Suppressor macrophage treated with lipopolysaccharide for 4 hours (primary cell): Measurements from ENCODE around the gene ZFPM1.

Experiments
- DNase-seq: peaks from one replicate; pipeline ENCODE4 v3.0.0-alpha.2; 2020

Gene ZFPM1

DNA sequence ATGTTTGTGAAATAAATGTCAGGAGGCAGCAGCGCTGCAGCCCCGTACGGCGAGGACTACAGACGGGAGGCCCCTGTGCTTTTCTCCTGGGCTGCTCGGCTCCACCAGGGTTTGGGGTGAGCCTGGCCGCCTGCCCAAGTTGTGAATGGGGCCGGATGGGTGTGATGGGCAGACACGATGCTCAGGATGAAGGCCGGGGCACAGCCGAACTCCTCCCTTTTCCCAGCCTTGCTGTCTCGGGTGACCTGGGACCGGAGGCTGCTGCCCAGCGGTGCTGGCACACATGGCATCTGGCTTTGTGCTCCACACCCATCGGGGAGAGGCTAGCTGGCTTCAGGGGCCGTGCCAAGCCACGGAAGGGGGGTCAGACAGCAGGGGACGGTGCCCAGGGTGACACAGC, 34.2 kb upstream of the ZFPM1 start:
- no peak for DNase-seq

DNA sequence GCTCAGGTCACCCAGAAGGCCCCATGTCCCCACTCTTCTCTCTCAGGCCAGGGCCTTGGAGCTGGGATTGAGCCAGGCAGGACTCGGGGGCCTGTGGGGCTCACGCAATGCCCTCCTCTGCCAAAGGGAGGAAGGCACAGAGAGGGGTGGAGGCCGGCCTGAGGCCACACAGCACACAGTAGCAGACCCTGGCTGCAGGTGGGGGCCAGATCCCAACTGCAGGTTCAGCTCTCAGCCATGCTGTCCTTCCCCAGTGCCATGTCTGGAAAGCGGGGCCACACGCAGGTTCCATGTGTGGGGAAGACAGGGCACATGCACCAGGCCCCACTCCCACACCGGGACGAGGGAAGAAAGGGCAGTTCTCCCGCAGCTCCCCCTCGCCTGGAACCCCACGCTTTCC, 33.3 kb upstream of the ZFPM1 start:
- DNase-seq: no peak

DNA sequence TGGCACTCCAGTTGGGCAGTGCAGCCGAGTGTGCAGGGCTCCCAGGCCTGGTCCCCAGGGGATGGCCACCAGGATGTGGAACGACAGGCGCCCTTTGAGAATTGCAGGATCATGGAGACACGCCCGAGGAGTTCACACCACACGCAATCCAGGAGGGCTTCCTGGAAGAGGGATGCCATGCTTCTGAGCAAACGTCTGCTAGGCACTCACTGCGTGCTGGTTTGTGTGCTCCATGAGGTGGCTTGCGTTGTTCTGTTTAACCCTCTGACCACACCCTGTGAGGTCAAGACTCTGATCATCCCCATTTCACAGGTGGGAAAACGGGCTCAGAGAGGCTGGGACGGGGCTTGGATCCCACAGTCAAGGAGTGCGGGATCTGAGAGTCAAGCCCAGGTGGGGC, 32.6 kb upstream of the ZFPM1 start:
- DNase-seq: no peak

DNA sequence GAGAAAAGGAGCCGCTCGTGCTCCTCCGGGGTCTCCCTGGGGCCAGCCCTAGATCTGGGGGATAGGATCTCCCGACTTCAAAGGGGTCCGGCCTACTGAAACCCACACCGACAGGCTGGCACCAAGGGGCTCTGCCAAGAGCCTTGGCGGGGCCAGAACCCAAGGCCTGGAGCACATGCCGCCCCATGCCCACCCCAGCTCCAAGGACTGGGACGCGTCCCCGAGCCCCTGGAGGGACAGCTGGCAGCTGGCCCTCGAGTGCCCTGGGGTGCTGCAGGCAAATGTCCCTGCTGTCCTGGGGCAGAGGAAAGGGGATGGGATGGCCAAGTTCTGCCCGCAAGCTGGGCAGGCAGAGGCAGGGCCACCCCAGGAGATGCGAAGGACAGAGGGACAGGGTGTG, 31.8 kb upstream of the ZFPM1 start:
- no peak for DNase-seq

DNA sequence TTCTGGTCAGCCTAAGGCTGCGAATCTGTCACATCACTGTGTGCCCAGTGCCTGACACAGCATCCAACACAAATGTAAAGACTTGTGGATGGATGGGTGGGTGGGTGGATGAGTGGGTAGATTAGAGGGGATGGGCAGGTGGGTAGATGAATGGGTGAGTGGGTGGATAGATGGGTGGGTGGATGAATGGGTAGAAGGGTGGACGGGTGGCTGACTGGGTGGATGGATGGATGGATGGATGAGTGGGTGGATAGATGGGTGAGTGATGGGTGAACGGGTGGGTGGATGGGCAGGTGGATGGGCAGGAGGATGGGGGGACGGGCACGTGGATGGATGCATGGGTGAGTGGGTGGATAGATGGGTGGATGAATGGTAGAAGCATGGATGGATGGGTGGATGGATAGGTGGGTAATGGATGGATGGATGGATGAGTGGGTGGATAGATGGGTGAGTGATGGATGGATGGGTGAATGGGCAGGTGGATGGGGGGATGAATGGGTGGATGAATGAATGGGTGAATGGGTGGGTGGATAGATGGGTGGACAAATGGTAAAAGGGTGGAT, 31.1 kb upstream of the ZFPM1 start:
- no peak for DNase-seq

DNA sequence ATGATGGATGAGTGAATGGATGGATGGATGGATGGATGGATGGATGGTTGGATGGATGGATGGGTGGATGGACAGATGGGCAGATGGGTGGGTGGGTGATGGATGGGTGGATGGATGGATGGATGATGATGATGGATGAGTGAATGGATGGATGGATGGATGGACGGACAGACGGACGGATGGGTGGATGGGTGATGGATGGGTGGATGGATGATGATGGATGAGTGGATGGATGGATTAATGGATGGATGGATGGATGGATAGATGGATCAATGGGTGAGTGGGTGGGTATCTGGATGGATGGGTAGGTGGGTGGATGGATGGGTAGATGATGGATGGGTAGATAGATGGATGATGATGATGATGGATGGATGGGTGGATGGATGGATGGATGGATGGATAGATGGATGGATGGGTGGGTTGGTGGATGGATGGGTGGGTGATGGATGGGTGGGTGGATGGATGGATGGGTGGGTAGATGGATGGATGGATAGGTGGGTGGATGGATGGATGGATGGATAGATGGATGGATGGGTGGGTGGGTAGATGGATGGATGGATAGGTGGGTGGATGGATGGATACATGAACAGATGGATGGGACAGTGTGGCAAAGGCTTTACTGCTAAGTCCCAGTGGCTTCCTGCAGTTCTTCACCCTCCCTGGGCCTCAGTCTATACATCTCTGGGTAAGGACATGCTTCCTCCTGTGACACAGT, 30.2 kb upstream of the ZFPM1 start:
- DNase-seq: no peak

DNA sequence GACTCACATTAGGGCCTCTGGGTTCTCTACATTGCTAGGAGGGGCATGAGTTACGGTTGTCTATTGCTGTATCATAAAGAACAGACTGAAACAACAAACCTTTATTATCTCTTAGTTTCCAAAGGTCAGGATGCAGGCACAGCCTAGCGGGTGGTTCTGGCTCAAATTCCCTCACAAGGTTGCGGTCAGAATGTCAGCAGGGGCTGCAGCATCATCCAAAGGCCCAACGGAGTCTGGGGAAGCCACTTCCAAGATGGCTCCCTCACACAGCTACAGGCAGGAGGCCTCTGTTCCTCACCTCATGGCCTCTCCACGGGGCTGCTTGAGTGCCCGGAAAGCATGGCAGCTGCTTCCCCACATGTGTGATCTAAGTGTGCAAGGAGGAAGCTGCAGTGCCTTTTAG, 29.6 kb upstream of the ZFPM1 start:
- DNase-seq: no peak

DNA sequence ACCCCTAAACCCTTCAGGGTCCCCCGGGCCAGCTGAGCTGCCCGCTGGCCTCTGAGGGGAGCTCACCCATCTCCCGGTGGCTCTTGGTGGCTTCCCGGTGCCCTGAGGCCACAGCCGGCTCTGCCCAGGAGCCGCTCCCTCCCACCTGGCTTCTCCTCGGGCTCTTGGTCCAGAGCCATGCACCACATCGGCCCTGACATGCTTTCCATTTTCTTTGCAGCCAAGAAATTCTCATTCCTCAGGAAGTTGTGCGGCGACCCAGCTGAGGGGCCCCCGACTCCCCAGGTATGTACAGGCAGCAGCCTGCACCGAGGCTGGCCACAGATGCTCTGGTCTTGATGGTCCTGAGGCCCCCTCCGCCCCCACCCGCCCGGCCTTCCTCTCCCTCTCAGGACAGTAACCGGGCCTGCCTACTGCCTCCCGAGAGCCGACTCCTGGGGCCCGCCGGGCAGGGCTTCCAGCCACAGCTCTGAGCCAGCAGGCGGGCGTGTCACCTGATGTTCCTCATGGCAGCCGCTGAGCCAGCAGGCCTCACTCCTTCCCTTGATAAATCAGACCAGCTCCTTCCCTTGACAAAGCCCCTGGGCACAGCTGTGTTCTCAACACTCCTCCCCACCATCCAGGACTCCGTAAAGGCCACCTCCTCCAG, 28.4 kb upstream of the ZFPM1 start:
- no peak for DNase-seq

DNA sequence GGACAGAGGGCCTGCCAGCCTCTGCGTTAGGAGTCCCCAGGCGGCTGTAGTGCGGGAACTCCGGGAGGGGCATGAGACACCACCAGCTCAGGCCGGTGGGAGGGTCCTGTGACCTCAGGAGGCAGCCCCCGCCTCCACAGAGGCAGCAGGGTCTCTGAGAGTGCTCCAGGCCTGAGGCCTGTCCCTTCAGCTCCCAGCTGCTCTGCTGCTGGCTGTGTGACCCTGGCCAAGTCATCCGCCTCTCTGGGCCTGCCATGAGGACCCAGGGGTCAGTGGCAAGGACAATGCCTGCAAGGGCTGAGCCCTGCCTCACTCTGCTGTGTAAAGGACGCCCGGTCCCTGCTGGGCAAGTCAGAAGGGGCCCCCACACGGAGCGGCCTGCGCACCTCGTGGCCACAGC, 27.1 kb upstream of the ZFPM1 start:
- no peak for DNase-seq

DNA sequence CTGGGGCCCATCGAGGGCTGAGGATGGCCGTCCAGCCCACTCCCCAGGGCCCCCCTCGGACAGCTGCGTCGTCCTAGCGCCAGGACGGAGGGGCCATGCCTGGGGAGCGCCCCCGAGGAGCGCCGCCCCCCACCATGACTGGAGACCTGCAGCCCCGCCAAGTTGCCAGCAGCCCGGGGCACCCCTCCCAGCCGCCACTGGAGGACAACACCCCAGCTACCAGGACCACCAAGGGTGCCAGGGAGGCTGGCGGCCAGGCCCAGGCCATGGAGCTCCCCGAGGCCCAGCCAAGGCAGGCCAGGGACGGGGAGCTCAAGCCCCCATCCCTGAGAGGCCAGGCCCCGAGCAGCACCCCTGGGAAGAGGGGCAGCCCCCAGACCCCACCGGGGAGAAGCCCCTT, 25.7 kb upstream of the ZFPM1 start:
- no peak for DNase-seq

DNA sequence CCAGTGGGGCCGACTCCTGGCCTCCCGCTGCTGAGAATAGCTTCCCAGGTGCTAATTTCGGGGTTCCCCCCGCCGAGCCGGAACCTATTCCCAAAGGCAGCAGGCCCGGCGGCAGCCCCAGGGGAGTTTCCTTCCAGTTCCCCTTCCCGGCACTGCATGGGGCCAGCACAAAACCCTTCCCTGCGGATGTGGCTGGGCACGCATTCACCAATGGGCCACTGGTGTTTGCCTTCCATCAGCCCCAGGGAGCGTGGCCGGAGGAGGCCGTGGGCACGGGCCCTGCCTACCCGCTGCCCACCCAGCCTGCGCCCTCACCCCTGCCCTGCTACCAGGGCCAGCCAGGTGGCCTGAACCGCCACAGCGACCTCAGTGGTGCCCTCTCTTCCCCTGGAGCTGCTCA, 24.9 kb upstream of the ZFPM1 start:
- no peak for DNase-seq

DNA sequence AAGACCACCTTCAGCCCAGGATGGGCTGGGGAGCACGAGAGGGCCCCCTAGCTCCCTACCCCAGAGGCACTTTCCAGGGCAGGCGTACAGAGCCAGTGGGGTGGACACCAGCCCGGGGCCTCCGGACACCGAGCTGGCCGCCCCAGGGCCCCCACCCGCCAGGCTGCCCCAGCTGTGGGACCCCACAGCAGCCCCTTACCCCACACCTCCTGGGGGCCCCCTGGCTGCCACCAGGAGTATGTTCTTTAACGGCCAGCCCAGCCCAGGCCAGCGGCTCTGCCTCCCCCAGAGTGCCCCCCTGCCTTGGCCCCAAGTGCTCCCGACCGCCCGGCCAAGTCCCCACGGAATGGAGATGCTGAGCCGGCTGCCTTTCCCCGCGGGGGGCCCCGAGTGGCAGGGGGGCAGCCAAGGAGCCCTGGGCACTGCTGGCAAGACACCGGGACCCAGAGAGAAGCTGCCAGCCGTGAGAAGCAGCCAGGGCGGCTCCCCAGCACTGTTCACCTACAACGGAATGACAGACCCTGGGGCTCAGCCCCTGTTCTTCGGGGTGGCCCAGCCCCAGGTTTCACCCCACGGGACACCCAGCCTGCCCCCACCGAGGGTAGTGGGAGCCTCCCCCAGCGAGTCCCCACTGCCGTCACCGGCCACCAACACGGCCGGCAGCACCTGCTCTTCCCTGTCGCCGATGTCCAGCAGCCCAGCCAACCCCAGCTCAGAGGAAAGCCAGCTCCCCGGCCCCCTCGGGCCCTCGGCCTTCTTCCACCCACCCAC, 24.3 kb upstream of the ZFPM1 start:
- no peak for DNase-seq

DNA sequence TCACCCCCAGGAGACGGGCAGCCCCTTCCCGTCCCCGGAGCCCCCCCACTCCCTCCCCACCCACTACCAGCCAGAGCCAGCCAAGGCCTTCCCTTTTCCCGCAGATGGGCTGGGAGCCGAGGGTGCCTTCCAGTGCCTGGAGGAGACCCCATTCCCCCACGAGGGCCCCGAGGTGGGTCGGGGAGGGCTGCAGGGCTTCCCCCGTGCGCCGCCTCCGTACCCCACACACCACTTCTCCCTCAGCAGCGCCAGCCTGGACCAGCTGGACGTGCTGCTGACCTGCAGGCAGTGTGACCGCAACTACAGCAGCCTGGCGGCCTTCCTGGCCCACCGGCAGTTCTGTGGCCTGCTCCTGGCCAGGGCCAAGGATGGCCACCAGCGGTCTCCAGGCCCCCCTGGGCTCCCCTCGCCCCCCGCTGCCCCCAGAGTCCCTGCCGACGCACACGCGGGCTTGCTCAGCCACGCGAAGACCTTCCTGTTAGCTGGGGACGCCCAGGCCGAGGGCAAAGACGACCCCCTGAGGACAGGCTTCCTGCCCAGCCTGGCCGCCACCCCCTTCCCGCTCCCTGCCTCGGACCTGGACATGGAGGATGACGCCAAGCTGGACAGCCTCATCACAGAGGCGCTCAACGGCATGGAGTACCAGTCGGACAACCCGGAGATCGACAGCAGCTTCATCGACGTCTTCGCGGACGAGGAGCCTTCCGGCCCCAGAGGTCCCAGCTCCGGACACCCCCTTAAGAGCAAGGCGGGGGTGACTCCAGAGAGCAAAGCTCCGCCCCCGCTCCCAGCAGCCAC, 23.5 kb upstream of the ZFPM1 start:
- DNase-seq: no peak

DNA sequence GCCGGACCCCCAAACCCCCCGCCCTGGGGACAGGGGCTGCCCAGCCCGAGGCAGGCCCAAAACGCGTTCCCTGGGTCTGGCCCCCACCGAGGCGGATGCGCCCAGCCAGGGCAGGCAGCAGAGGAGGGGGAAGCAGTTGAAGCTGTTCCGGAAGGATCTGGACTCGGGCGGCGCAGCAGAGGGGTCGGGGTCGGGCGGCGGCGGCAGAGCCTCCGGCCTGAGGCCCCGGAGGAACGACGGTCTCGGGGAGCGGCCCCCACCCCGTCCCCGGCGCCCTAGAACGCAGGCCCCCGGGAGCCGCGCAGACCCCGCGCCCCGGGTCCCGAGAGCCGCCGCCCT, 22.9 kb upstream of the ZFPM1 start:
- peak; percentile 10 for DNase-seq

DNA sequence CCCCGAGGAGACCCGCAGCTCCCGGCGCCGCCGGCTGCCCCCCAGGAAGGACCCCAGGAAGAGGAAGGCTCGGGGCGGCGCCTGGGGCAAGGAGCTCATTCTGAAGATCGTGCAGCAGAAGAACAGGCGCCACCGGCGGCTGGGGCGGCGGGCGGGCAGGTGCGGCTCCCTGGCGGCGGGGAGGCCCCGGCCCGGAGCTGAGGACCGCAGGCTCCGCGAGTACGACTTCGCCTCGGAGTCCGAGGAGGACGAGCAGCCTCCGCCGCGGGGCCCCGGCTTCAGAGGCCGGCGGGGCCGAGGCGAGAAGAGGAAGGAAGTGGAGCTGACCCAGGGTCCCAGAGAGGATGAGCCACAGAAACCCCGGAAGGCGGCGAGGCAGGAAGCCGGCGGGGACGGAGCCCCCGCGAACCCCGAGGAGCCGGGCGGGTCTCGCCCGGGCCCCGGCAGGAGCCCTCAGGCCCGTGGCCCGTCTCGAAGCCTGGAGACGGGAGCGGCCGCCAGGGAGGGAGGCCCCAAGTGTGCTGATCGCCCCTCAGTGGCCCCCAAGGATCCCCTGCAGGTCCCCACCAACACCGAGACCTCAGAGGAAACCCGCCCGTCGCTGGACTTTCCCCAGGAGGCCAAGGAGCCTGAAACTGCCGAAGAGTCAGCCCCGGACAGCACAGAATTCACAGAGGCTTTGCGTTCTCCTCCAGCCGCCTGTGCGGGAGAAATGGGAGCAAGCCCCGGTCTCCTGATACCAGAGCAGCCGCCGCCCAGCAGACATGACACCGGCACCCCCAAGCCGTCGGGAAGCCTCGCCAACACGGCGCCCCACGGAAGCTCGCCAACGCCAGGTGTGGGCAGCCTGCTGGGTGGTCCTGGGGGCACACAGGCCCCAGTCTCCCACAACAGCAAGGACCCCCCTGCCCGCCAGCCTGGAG, 22.3 kb upstream of the ZFPM1 start:
- DNase-seq: peak; percentile 61

DNA sequence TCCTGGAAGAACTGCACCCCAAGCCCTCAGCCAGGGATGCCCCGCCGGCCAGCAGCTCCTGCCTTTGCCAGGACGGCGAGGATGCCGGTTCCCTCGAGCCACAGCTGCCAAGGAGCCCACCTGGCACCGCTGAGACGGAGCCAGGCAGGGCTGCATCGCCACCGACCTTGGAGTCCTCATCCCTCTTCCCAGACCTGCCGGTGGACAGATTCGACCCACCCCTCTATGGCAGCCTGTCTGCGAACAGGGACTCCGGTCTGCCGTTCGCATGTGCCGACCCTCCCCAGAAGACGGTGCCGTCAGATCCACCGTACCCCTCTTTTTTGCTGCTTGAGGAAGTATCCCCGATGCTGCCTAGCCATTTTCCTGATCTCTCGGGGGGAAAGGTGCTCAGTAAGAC, 21.4 kb upstream of the ZFPM1 start:
- DNase-seq: no peak

DNA sequence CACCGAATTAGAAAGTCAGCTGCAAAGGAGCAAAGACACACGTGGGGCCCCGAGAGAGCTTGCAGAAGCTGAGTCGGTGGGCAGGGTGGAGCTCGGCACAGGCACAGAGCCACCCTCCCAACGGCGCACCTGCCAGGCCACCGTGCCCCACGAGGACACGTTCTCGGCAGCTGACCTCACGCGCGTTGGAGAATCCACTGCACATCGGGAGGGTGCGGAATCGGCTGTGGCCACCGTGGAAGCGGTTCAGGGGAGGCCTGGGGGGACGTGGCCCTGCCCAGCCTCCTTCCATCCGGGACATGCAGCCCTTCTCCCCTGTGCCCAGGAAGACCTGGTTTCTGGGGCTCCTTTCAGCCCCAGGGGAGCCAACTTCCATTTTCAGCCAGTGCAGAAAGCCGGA, 20.9 kb upstream of the ZFPM1 start:
- no peak for DNase-seq

DNA sequence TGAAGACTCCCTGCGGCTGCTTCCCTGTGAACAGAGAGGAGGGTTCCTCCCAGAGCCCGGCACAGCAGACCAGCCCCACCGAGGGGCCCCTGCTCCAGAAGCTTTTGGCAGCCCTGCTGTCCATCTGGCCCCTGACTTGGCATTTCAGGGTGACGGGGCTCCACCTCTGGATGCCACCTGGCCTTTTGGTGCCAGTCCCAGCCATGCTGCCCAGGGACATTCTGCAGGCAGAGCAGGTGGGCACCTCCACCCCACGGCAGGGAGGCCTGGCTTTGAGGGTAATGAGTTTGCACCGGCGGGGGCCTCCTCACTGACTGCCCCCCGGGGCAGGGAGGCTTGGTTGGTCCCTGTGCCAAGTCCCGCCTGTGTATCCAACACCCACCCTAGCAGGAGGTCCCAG, 20.3 kb upstream of the ZFPM1 start:
- DNase-seq: no peak

DNA sequence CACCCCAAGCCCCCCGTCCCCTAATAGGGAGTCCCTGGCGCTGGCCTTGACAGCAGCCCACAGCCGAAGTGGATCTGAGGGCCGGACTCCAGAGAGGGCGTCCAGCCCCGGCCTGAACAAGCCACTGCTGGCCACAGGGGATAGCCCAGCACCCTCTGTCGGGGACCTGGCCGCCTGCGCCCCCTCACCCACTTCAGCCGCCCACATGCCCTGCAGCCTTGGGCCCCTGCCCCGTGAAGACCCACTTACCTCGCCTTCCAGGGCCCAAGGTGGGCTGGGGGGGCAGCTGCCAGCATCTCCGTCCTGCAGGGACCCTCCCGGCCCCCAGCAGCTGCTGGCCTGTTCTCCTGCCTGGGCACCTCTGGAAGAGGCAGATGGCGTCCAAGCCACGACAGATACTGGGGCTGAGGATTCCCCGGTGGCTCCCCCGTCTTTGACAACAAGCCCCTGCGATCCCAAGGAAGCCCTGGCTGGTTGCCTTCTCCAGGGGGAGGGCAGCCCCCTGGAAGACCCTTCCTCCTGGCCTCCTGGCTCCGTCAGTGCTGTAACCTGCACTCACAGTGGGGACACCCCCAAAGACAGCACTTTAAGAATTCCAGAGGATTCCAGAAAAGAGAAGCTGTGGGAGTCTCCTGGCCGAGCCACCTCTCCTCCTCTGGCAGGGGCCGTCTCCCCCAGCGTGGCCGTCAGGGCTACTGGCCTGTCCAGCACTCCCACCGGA, 19.3 kb upstream of the ZFPM1 start:
- DNase-seq: no peak

DNA sequence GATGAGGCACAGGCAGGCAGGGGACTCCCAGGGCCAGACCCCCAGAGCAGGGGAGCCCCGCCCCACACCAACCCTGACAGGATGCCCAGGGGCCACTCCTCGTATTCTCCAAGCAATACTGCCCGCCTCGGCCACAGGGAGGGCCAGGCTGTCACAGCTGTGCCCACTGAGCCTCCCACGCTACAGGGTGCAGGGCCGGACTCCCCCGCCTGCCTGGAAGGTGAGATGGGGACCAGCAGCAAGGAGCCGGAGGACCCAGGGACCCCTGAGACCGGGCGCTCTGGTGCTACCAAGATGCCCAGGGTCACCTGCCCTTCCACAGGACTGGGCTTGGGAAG, 18.8 kb upstream of the ZFPM1 start:
- DNase-seq: no peak

DNA sequence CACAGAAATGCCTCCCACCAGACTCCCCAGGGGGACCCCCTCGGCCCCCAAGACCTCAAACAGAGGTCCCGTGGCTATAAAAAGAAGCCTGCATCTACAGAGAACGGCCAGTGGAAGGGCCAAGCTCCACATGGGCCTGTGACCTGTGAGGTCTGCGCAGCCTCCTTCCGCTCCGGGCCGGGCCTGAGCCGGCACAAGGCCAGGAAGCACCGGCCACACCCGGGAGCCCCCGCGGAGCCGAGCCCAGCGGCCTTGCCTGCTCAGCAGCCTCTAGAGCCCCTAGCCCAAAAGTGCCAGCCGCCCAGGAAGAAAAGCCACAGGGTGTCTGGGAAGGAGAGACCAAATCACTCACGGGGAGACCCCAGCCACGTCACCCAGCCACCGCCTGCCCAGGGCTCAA, 18.3 kb upstream of the ZFPM1 start:
- no peak for DNase-seq
